Measurements from ENCODE around the gene OCSTAMP.

The OCSTAMP gene

DNA sequence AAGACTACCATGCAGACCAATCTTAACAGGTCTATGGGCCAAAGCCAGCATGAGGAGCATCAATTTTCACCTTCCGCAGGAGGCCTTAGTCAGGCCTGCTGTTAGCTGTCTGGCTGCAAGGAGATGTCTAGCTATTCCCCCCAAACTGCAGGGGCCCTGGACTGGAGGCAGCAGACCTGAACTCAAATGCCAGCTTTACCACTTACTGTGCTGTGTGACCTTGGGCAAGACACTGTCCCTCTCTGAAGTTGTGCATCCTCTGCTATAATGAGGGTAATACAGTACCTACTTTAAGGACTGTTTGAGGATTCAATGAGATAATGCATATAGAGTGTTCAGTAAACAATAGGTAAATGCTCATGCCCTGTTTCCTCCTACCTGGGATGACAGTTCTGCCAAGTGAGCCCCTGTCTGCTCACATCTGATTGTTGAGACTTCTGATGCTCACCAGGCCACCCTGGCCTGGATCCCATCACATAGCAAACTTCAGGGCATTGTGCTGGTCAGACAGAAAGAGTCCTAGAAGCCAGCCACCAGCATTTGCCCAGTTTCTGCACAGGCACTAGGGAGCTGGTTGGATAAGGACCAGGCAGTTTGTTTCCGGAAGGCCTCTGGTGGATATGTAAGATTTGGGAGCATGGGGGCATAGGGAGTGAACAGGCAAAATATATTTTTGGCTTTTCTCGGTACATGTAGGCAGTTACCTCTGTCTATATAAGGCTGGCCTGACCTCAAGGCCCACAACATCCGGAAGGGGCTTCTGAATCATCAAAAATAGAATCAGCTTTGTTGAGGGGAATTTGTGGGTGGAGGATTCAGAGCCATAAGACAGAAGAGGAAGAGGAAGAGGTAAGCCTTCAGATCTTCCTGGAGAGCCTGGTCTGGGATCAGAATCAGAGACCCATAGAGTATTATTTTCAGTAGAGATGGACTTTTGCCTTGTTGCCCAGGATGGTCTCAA, 2.3 kb upstream of the OCSTAMP start:
- no peak for DNase-seq (ENCODE audit: low read depth)

DNA sequence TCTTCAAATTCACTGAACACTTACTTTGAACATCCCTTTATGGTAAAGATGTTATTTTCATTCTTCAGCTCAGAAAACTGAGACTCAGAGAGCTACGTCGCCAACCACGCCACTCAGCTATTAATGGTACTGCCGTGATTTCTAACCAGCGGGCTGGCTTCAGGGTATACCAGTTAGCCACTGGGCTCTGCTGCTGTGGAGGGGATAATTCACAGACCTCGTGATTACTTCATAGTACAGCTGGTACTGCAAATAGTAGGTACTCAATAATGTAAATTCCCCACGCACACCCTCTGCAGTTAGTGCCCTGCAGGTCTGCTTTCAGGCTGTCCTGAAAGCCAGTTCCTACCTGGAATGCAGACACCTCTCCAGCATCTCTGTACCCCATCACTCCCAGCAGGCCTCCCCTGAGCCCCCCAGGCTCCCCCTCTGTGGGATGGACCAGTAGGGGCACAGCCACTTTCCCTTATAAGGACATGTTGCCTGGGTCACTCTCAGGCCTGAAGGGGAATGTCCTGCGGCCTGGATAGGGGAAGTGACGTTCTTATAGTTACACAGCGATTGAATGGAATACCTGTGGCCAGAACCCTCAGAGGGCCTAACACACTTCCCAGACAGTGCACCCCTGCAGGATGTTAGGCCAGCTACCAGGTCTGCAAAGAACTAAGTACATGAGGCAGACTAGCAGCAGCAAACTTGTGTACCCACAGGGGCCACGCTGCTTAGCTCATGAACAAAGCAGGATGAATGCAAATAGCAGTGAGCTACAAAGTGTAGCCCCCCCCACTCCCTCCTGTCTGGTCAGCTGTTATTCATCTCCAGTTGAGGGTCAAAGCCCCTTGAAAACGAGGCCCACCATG, 1.3 kb upstream of the OCSTAMP start:
- DNase-seq (ENCODE audit: low read depth) = no peak

- no peak for DNase-seq (ENCODE audit: low read depth)
These were observed 1.1 kb downstream of the OCSTAMP start for GRCh38 chr20:46549188-46549972.

DNA sequence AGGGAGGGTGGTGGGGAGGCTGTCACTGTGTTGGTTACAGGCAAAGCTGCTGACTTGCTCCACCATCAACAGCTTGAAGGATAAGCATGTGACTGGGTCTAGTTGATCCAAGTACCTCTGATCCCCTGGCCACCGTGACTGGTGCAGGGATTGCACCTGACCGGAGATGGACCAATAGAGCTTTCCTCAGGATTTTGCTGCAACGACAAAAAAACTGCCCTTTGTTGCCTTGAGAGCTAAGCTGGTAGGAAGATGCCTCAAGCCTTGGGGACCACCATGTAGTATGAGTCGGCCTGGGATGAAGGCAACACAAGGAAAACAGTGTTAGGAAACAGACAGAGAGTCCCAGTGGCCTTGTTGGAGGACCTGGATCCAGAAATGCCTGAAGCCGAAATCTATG, 1.8 kb downstream of the OCSTAMP start:
- DNase-seq (ENCODE audit: low read depth) = no peak

GRCh38 chr20:46547995-46548394, 2.5 kb downstream of the OCSTAMP start:
- no peak for DNase-seq (ENCODE audit: low read depth)

DNA sequence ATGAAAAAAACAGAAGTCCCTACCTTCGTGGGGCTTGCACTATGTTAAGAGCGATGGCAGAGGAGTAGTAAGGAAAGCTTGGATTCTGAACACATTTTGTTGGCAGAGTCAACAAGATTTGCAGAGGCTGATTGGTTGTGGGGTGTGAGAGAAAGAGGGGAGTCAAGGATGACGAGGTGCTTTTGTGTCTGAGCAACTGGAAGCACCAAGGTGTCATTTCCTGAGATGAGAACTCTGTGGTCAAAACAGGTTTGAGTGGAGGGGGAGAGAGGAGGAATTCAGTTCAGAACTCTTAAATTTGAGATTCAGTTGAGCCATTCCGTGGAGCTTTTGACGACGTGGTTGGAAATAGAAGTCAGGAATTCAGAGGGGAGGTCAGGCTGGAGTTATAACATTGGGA, 3.5 kb downstream of the OCSTAMP start:
- no peak for DNase-seq (ENCODE audit: low read depth)

DNA sequence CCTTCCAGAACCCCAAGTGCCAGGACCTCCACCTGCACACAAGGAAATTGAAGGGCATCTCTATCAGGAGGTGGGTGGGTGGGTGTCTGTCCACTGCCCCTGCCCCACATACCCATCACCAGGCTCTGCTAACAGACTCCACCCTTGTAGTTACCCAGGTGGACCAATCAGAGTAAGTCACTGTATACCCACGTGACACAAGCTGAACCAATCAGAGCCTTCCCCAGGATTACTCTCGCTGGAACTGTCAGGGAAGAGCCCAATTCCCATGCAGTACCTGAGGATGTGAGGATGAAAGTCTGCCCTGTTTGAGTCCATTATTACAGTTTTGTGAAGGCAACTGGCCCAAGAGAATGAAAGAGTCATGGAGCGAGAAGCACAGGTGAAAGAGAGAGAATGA, 4.2 kb downstream of the OCSTAMP start:
- DNase-seq (ENCODE audit: low read depth) = no peak

- no peak for DNase-seq (ENCODE audit: low read depth)
These were observed 4.7 kb downstream of the OCSTAMP start for GRCh38 chr20:46545827-46546138.

- DNase-seq (ENCODE audit: low read depth) = no peak
These were observed 5.2 kb downstream of the OCSTAMP start for GRCh38 chr20:46545077-46545826.

DNA sequence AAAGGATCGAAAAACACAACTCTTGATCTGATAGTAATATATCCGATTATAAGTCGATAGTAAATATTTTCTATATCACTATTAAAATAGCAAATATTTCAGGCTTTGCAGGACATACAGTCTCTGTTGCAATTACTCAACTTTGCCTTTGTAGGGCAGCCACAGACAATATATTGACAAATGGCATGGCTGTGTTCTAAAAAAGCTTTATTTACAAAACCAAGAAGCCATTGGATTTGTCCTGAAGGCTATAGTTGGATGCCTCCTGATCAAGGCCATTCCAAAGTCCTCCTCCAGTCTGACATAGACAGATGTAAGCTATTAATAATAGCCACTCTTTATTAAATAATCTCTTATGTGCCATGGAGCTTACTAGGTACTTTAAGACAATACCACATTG, 5.9 kb downstream of the OCSTAMP start:
- DNase-seq (ENCODE audit: low read depth) = no peak

- no peak for DNase-seq (ENCODE audit: low read depth)
These were observed 6.5 kb downstream of the OCSTAMP start for GRCh38 chr20:46543959-46544358.

DNA sequence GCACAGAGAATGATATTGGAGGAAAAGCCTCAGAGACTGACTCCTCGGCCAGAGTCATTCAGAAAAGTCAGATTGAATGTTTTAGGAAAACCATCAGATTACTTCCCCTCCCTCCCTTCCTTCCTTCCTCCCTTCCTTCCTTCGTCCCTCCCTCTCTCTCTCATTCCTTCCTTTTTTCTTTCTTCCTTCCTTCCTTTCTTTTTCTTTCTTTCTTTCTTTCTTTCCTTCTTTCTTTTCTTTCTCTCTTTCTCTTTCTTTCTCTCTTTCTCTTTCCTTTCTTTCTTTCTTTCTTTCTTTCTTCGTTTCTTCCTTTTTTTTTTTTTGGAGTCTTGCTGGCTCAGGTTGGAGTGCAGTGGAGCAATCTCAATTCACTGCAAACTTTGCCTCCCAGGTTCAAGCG, 7.4 kb downstream of the OCSTAMP start:
- DNase-seq (ENCODE audit: low read depth) = no peak

DNA sequence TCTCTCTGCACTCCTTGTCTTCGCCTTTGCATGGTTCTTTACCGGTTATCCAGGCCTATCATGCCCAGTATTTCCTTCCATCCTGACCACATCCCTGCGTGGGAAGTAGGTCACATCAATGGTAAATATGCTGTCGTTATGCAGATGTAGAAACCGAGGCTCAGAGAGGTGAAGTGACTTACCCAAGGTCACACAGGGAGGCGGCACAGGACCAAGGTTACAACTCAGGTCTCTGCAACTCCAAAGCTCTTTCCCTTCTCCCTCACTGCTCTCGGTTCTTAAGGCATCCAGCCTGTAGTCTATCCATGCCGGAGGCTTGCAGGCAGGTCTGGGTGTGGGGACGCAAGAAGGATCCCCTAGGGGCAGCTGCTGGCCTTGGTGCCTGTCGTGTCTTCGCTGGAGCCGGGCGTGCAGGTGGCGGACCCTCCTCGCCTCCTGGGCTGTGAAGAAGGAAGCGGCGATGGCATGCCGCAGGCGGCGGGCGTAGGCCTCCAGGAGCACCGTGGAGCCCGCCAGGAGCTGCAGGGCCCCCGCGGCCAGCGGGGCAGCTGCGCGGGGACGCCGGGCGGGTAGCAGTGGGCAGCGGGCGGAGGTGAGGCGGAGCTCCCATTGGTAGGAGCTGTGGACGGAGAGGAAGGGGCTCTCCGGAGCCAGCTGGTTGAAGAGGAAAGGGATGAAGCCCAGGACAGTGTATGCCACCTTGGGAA, 9.1 kb downstream of the OCSTAMP start:
- no peak for DNase-seq (ENCODE audit: low read depth)

DNA sequence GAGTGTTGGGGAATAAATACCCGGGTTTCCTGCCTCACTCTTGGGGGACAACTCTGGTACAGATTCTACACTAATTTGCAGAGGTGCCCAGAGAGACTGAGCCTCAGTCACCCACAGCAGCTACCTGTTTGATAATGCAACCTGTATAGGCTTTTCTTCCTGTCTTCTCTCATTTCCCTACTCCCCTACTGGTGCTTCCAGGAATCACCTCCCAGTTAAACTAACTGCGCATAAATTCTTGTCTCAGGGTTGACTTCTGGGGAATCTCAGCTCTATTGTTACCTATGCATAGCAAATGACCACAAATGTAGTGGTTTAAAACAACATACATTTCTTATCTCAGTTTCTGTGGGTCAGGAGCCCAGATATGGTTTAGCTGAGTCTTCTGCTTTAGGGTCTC, 11.3 kb downstream of the OCSTAMP start:
- DNase-seq (ENCODE audit: low read depth) = no peak

DNA sequence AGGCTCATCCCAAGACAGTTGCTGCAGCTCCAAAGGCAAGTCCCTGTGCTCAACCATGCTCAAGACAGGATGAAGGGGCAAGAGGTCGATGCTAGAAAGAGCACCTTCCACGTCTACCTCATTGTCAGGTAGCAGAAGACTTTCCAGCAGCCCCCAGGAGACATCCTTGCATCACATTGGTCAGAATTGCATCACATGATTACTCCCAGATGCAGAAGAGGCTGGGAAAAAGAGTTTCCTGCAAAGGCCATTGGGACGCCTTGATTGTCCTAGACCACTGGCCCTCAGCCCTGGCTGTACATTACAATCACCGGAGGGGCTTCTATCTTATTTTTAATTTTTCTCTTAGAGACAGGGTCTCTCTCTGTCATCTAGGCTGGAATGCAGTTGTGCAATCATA, 19.8 kb downstream of the OCSTAMP start:
- no peak for DNase-seq (ENCODE audit: low read depth)

DNA sequence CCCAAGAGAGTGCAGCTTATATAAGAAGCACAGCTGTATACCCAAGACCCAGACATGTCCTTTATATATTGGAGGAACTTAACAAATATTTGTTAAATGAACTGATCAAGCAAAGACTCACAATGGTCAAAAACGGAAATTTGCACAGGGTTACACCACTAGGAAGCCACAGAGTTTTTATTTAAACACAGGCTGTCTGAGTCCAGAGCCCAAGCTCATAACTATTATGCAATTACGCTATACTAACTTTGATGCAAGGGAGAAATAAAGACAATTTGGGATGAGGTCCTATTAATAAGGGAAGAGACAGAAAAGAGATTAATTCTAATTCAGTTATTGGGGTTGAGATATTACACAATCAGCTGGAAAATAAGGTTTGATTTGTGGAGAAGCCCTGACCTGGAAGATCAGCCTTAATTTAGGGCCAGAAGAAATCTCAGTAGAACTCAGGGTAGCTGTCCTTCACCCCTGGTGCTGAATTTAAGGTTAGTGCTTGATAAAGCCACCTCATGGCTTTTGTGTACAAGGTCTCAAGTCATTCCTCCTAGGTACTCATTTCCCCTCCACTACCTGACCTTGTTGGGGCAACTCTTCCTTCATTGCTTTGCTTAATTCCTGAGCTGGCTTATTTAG, 26.6 kb downstream of the OCSTAMP start:
- no peak for DNase-seq (ENCODE audit: low read depth)

DNA sequence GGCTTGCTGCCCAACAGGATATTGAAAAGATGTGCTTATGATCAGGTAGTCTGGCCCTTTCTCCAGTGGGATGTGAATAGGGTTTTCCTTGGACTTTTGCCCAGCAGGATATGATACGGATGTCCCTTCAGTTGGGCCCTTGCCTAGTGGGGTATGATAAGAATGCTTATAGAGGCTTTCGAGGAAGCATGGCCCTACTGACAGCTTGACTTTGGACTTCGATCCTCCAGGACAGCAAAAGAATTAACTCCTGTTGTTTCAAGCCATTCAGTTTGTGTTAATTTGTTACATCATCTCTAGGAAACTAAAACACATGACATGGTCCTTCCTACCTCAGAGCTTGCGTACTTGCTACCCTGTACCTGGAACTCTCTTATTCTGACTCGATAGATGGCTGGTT, 27.3 kb downstream of the OCSTAMP start:
- DNase-seq (ENCODE audit: low read depth) = no peak

GRCh38 chr20:46520976-46521579, 29.4 kb downstream of the OCSTAMP start:
- no peak for DNase-seq (ENCODE audit: low read depth)

GRCh38 chr20:46520540-46520939, 29.9 kb downstream of the OCSTAMP start:
- DNase-seq (ENCODE audit: low read depth) = no peak

GRCh38 chr20:46519471-46520068, 30.9 kb downstream of the OCSTAMP start:
- DNase-seq (ENCODE audit: low read depth) = no peak
